ENCODE measurements around the gene KRT78.

DNA sequence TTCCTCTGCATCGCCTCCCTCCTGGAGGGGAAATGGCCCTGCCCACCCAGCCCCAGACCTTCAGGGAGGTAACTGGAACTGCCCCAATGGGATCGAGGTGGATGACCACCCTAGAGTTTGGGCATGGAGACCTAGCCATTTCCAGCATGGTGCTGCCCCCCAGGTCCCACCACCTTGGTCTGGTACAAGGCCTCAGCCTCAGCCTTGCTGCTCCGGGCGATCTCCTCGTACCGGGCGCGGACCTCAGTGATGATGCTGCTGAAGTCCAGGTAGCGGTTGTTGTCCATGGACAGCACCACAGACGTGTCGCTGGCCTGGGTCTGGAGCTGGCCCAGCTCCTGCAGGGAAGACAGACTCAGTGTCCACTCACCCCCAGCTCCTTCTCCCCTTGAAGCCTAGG is 4.4 kb downstream of the KRT78 start:
- TF ChIP-seq POLR2AphosphoS5 (IDR thresholded peaks at IDR 0.05; ENCODE audit: borderline replicate concordance, low read depth, low read length): no peak
- TF ChIP-seq EZH2 (IDR thresholded peaks at IDR 0.05): no peak
- no peak for TF ChIP-seq FOXP2 (optimal IDR thresholded peaks at IDR 0.05; ENCODE audit: control extremely low read depth, extremely low read length, insufficient read depth)
